T-helper 17 cell (primary cell): Measurements from ENCODE around the gene ABCC3. TPM values are rescaled to one million over a fixed set of nuclear protein-coding genes. Genes with fewer than 3 reads are reported as not detected.

Experiments used
- ATAC-seq: fragments of 150-1000 bp; cut with Tn5 transposase; 2 replicates; pipeline ENCODE4 v1.10.0; 2021; ENCODE audit warnings: mild to moderate bottlenecking, moderate library complexity
- DNase-seq, 3 donors: peaks; one replicate each; pipeline versions ENCODE4 v3.0.0 to v3.0.0-alpha.2; 2020 to 2021
- H3K9me3 ChIP-seq: one replicate; pipeline ENCODE4 v1.7.0; 2013; ENCODE audit warnings: low read length, mild to moderate bottlenecking; ENCODE audit not compliant: control insufficient read depth, poor library complexity, severe bottlenecking
- H3K27ac Mint-ChIP-seq: one replicate; pipeline ENCODE4 v1.8.0; 2022; ENCODE audit warnings: mild to moderate bottlenecking, moderate library complexity, mixed read lengths
- H3K27me3 Mint-ChIP-seq: one replicate; pipeline ENCODE4 v1.8.0; 2022; ENCODE audit warnings: mixed read lengths
- H3K36me3 Mint-ChIP-seq: one replicate; pipeline ENCODE4 v1.8.0; 2022; ENCODE audit warnings: low read depth, mixed read lengths
- H3K4me1 Mint-ChIP-seq: one replicate; pipeline ENCODE4 v1.8.0; 2022; ENCODE audit warnings: mild to moderate bottlenecking, mixed read lengths
- H3K4me3 Mint-ChIP-seq: one replicate; pipeline ENCODE4 v1.8.0; 2022; ENCODE audit warnings: mild to moderate bottlenecking, moderate library complexity, mixed read lengths
- total RNA-seq, 4 donors: library from RNA in 2 of 4; stranded (reverse) in 2 of 4; gene quantifications; one replicate each; pipeline ENCODE4 v1.2.3 and lab custom pipeline; 2022 to 2026

ABCC3 gene
- total RNA-seq, 2 donors from 2014 or later = 3.3 to 58.0 TPM

- H3K36me3 Mint-ChIP-seq = peaks cover 10% of the 10 kb centered on the region
- H3K27ac Mint-ChIP-seq = peak overlapping the region; percentile 81
- H3K4me3 Mint-ChIP-seq = no peak overlapping the region
- no peaks in the 10 kb centered on the region for H3K9me3 ChIP-seq
- H3K4me1 Mint-ChIP-seq = peaks cover 18% of the 10 kb centered on the region
- peaks cover 18% of the 10 kb centered on the region for H3K27me3 Mint-ChIP-seq
- DNase-seq (no peak), ATAC-seq (no peak)
Observed at GRCh38 chr17:50685691-50686493, 51.2 kb downstream of the ABCC3 start.

DNA sequence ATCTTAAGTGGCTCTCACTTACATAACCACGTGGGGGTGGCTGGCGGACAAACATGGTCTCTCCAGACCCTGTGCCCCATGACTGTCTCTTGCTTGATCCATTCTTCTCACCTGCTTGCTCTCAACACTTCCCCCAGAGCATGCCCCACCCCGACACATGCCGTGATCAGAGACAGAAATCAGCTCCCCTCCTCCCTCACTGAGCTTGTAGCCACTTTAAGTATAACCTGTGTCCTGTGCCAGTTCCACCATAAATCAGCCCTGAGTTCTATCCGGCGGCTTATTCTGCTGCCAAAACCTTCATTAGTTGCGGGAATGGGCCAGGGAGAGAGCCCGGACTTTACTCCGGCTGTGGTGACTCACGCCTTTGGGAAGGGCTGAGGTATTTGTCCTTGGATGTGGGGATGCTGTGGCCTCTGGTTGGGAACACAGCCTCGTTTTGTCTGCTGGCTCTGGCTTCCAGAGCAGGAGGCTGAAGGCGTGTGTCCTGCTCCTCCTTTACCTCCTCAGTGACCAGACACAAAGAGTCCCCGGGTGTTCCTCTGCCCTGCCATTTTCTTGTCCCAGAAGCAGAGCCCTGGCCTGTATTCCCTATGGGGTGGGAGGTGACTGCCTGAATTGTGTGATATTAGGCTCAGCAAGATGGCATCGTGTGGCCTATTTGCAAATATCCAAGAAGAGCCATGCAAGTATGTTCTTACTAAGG lies 52.0 kb downstream of the ABCC3 start:
- ATAC-seq (no peak), DNase-seq (no peak)
- Mint-ChIP-seq H3K4me3 (no peak overlapping the region), H3K4me1 (peaks cover 12% of the 10 kb centered on the region), H3K27ac (peak overlapping the region; percentile 81), H3K36me3 (peaks cover 5% of the 10 kb centered on the region), H3K27me3 (peaks cover 11% of the 10 kb centered on the region)
- H3K9me3 ChIP-seq = no peaks in the 10 kb centered on the region

- peak overlapping the region; percentile 81 for H3K27ac Mint-ChIP-seq
- peaks cover under 1% of the 10 kb centered on the region for H3K36me3 Mint-ChIP-seq
- peaks cover 3% of the 10 kb centered on the region for H3K27me3 Mint-ChIP-seq
- no peak for DNase-seq
- peak overlapping the region; percentile 25 for H3K4me3 Mint-ChIP-seq
- H3K4me1 Mint-ChIP-seq = peaks cover 6% of the 10 kb centered on the region
- no peaks in the 10 kb centered on the region for H3K9me3 ChIP-seq
- ATAC-seq = no peak
Observed at GRCh38 chr17:50687200-50688066, 52.8 kb downstream of the ABCC3 start.

DNA sequence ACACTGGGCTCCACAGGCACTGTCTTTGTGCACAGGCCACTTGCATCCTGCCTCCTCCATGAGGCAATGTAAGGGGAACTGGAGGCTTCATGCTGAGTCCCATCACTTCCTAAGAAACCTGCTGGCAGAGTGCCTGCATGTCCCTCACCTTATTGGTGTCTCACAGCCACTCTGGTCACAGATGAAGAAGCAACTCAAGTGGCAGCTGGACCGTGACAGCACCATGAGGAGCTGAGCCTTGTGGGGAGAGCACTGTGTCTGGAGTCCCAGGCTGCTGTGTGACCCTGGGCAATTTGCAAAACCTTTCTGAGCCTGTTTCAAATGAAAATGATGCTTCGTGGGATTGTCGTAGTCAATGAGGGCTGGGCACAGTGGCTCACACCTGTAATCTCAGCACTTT lies 53.6 kb downstream of the ABCC3 start:
- H3K27ac Mint-ChIP-seq = no peak overlapping the region
- H3K4me1 Mint-ChIP-seq = peaks cover 7% of the 10 kb centered on the region
- DNase-seq = no peak
- ATAC-seq = no peak
- H3K9me3 ChIP-seq = no peaks in the 10 kb centered on the region
- H3K4me3 Mint-ChIP-seq = no peak overlapping the region
- no peaks in the 10 kb centered on the region for H3K27me3 Mint-ChIP-seq
- no peaks in the 10 kb centered on the region for H3K36me3 Mint-ChIP-seq

DNA sequence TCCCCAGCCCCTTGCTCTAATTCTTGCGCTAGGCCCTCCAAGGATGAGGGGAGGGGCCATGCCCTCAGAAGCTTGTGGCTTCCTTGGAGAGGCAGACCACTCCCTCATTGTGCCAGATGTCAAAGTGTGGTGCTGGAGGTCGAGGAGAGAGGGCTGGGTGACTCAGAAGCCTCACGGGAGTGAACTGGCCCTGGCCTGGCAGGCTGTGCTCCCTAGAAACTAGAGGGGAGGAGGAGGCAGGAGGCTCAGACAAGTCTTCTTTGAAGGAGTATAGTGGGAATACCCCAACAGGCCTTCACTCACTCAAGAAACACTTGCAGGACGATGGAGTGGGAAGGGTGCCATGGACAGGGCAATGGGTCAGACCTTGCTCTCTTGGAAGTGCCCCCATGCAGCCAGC lies 54.6 kb downstream of the ABCC3 start:
- H3K4me1 Mint-ChIP-seq = peaks cover 7% of the 10 kb centered on the region
- no peak overlapping the region for H3K27ac Mint-ChIP-seq
- H3K4me3 Mint-ChIP-seq = no peak overlapping the region
- H3K36me3 Mint-ChIP-seq = no peaks in the 10 kb centered on the region
- no peak for DNase-seq
- H3K27me3 Mint-ChIP-seq = no peaks in the 10 kb centered on the region
- no peaks in the 10 kb centered on the region for H3K9me3 ChIP-seq
- ATAC-seq = no peak

- Mint-ChIP-seq H3K4me1 (peaks cover 10% of the 10 kb centered on the region), H3K27ac (no peak overlapping the region), H3K27me3 (no peaks in the 10 kb centered on the region), H3K36me3 (no peaks in the 10 kb centered on the region), H3K4me3 (no peak overlapping the region)
- ATAC-seq = no peak
- no peaks in the 10 kb centered on the region for H3K9me3 ChIP-seq
- DNase-seq = no peak
Observed at GRCh38 chr17:50689956-50690886, 55.5 kb downstream of the ABCC3 start.

GRCh38 chr17:50690887-50691549 lies 56.3 kb downstream of the ABCC3 start:
- no peak for DNase-seq
- no peaks in the 10 kb centered on the region for H3K9me3 ChIP-seq
- H3K4me3 Mint-ChIP-seq = no peak overlapping the region
- peaks cover 10% of the 10 kb centered on the region for H3K4me1 Mint-ChIP-seq
- H3K36me3 Mint-ChIP-seq = peaks cover 3% of the 10 kb centered on the region
- H3K27ac Mint-ChIP-seq = peak overlapping the region; percentile 9
- ATAC-seq = no peak
- H3K27me3 Mint-ChIP-seq = no peaks in the 10 kb centered on the region

DNA sequence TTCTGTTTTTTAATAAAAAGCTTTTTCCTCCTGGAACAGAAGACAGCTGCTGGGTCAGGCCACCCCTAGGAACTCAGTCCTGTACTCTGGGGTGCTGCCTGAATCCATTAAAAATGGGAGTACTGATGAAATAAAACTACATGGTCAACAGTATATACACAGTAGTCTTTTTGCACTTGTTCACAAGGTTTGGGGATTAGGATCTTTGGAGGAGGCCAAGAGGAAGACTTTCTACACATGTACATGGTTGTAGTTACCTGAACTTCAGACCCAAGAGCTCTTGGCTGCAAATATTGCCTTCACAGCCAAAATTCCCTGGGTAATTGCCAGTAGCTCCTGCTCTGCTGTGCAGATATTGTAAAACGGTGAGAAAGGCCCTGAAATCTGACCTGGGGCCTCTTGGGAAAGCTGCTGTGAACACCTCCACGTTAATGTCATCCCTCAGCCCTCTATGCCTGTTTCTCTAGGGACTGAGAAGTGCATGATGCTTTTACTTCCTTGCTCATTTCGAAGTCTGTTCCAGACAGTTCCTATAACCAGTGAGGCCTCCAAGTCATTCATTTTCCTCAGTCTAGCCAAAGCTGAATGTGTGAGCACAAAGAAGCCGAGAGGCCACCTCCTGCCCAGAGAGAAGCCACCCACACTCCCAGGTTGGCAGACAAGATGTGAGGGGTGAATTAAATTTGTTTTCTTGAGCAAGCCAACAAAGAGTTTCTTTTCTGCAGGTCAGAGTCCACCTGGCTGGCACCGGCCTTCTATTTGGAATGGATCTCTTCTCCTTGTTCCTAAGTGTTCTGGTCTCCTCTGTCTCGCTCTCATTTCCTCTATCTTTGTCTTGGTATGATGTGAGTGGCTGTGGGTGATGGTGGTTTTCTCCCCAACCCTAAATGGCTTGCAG lies 57.1 kb downstream of the ABCC3 start:
- peaks cover 10% of the 10 kb centered on the region for H3K4me1 Mint-ChIP-seq
- H3K4me3 Mint-ChIP-seq = no peak overlapping the region
- no peaks in the 10 kb centered on the region for H3K27me3 Mint-ChIP-seq
- peaks cover 3% of the 10 kb centered on the region for H3K36me3 Mint-ChIP-seq
- ATAC-seq = no peak
- H3K9me3 ChIP-seq = no peaks in the 10 kb centered on the region
- H3K27ac Mint-ChIP-seq = peak overlapping the region; percentile 9
- no peak for DNase-seq

DNA sequence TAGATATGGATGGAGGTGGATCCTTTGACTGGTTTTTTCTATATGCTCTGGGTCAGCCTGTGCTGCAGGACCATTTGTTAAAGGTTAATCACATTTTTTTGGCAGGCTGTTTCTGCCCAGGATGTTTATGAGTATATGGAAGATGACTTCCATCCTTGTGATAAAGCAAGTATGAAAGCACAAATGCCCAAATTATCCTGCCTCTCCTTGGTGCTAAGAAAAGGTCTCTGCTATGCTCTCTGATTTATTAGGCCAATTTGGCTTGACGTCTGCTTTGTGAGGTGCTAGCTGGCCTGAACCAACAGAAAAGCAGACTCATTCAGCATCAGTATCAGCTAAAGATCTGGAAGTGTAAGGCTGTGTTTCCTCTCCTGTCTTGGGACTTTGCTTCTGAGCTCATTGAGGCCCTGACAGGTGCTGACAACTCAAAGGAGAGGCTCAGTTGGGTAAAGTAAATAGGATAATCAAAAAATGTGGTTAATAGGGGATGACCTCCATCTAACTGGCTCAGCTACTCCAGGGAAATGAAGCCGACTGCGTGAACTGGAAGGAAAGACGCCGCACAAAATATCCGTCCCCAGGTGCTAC lies 57.9 kb downstream of the ABCC3 start:
- H3K4me3 Mint-ChIP-seq = no peak overlapping the region
- no peaks in the 10 kb centered on the region for H3K9me3 ChIP-seq
- no peak for ATAC-seq
- peaks cover 3% of the 10 kb centered on the region for H3K36me3 Mint-ChIP-seq
- H3K27me3 Mint-ChIP-seq = no peaks in the 10 kb centered on the region
- peaks cover 15% of the 10 kb centered on the region for H3K4me1 Mint-ChIP-seq
- H3K27ac Mint-ChIP-seq = peak overlapping the region; percentile 21
- no peak for DNase-seq

DNA sequence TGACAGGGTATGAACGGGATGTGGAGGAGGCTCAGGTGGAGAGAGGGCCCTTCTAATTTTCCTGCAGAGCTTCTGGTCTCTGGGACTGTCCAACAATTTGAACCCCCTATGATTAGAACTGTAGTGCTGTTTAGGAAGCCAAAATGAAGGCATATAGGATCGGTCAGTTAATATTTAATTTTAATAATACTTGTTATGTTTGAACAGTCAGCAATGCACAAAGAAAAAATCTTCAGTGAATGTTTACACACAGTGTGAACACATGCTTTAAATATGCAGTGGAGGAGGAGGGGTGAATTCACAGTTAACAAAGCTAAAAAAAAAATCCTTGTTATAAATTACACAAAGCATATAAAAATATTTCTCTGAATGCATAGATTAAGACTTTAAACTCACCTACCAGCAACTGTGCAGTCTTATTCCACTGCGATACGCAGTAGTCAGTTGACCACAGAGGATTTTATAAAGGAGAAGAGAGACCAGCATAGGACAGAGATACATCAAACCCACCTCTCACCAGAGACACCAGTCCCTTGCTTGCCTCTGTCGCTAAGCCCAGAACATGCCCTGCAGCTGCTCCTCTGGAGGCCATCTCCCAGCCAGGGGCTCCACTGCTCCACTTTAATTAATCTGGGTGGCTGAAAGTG lies 58.5 kb downstream of the ABCC3 start:
- no peaks in the 10 kb centered on the region for H3K9me3 ChIP-seq
- DNase-seq (no peak), ATAC-seq (no peak)
- Mint-ChIP-seq H3K4me1 (peaks cover 15% of the 10 kb centered on the region), H3K36me3 (peaks cover 3% of the 10 kb centered on the region), H3K27ac (peak overlapping the region; percentile 21), H3K27me3 (no peaks in the 10 kb centered on the region), H3K4me3 (no peak overlapping the region)
